GM23338 (cell line): ENCODE results near the gene CLSTN2. TPM values are rescaled to one million over a fixed set of nuclear protein-coding genes. Genes with fewer than 3 reads are reported as not detected.

ENCODE experiments used
- ATAC-seq: fragments of 200-7000 bp; cut with Tn5 transposase; 3 replicates; pipeline ENCODE4 v1.9.1; 2020
- DNase-seq: peaks from one replicate; pipeline ENCODE4 v3.0.0-alpha.2; 2015; ENCODE audit warnings: low spot score
- H2AFZ ChIP-seq: fragments of 200-600 bp; sonication (generic); 2 replicates; pipeline ENCODE4 v1.8.0; 2016; ENCODE audit warnings: antibody characterized with exemption, mild to moderate bottlenecking, moderate library complexity
- H3F3A ChIP-seq: fragments of 200-600 bp; sonication (generic); replicated peaks from 2 replicates; pipeline ENCODE4 v1.8.0; 2017; ENCODE audit warnings: antibody characterized with exemption, mixed run types, low read depth
- H3K27ac ChIP-seq: fragments of 200-600 bp; sonication (generic); 2 replicates; pipeline ENCODE4 v1.6.1; 2016; ENCODE audit warnings: low read depth
- H3K27me3 ChIP-seq: fragments of 200-600 bp; sonication (generic); 2 replicates; pipeline ENCODE4 v1.8.0; 2016; ENCODE audit warnings: mild to moderate bottlenecking, mixed run types, moderate library complexity; ENCODE audit not compliant: insufficient read depth
- H3K36me3 ChIP-seq: fragments of 200-600 bp; sonication (generic); 2 replicates; pipeline ENCODE4 v1.8.0; 2016; ENCODE audit warnings: mild to moderate bottlenecking; ENCODE audit not compliant: insufficient read depth
- H3K4me1 ChIP-seq: fragments of 200-600 bp; sonication (generic); 2 replicates; pipeline ENCODE4 v1.8.0; 2016; ENCODE audit warnings: mild to moderate bottlenecking, moderate library complexity; ENCODE audit not compliant: insufficient read depth
- H3K4me2 ChIP-seq: fragments of 200-600 bp; sonication (generic); 2 replicates; pipeline ENCODE4 v1.7.1; 2017; ENCODE audit warnings: mixed run types
- H3K4me3 ChIP-seq: fragments of 200-600 bp; sonication (generic); 2 replicates; pipeline ENCODE4 v1.6.1; 2016; ENCODE audit warnings: mixed run types
- H3K79me2 ChIP-seq: fragments of 200-600 bp; sonication (generic); replicated peaks from 2 replicates; pipeline ENCODE4 v1.8.0; 2017; ENCODE audit warnings: mild to moderate bottlenecking; ENCODE audit not compliant: insufficient read depth
- H3K9me2 ChIP-seq: fragments of 200-600 bp; sonication (generic); 2 replicates; pipeline ENCODE4 v1.8.0; 2017; ENCODE audit not compliant: insufficient read depth
- H4K20me1 ChIP-seq: fragments of 200-600 bp; sonication (generic); replicated peaks from 2 replicates; pipeline ENCODE4 v1.8.0; 2017; ENCODE audit warnings: mild to moderate bottlenecking; ENCODE audit not compliant: insufficient read depth
- H3K27ac Mint-ChIP-seq: 2 replicates; pipeline ENCODE4 v1.8.0; 2020; ENCODE audit warnings: inconsistent platforms, mild to moderate bottlenecking, moderate library complexity, mixed read lengths
- H3K27me3 Mint-ChIP-seq: 3 replicates; pipeline ENCODE4 v1.8.0; 2022; ENCODE audit warnings: low read depth, mild to moderate bottlenecking, moderate library complexity, mixed read lengths, inconsistent platforms; ENCODE audit not compliant: insufficient read depth, poor library complexity
- H3K36me3 Mint-ChIP-seq: 3 replicates; pipeline ENCODE4 v1.8.0; 2021; ENCODE audit warnings: low read depth, mild to moderate bottlenecking, inconsistent platforms, moderate library complexity, mixed read lengths
- H3K4me1 Mint-ChIP-seq: 3 replicates; pipeline ENCODE4 v1.8.0; 2020; ENCODE audit warnings: mild to moderate bottlenecking, inconsistent platforms, mixed read lengths
- H3K4me3 Mint-ChIP-seq: 3 replicates; pipeline ENCODE4 v1.8.0; 2021; ENCODE audit warnings: moderate library complexity, mild to moderate bottlenecking, inconsistent platforms, mixed read lengths
- H3K9me3 Mint-ChIP-seq: 3 replicates; pipeline ENCODE4 v1.8.0; 2020; ENCODE audit warnings: moderate library complexity, mild to moderate bottlenecking, inconsistent platforms, mixed read lengths
- CREB1 ChIP-seq: fragments of 250-450 bp; sonication (Bioruptor Pico); IDR thresholded peaks from 2 replicates; pipeline ENCODE4 v1.5.0; 2020; ENCODE audit warnings: low read depth, mild to moderate bottlenecking, moderate library complexity
- EZH2 ChIP-seq: fragments of 200-600 bp; sonication (generic); IDR thresholded peaks from one replicate; pipeline ENCODE4 v1.8.0; 2017; ENCODE audit warnings: antibody characterized with exemption, mild to moderate bottlenecking, low read depth; ENCODE audit not compliant: unreplicated experiment
- EZH2phosphoT487 ChIP-seq: fragments of 200-600 bp; sonication (generic); IDR thresholded peaks from one replicate; pipeline ENCODE4 v1.8.1; 2018; ENCODE audit warnings: antibody characterized with exemption; ENCODE audit not compliant: unreplicated experiment
- JUNB ChIP-seq: IDR thresholded peaks from one replicate; pipeline ENCODE4 v1.6.1; 2016; ENCODE audit warnings: antibody characterized with exemption; ENCODE audit not compliant: unreplicated experiment
- NANOG ChIP-seq: IDR thresholded peaks from 2 replicates; pipeline ENCODE4 v1.6.1; 2016; ENCODE audit warnings: antibody characterized with exemption, borderline replicate concordance
- POLR2AphosphoS5 ChIP-seq: IDR thresholded peaks from 2 replicates; pipeline ENCODE4 v1.6.1; 2016; ENCODE audit warnings: antibody characterized with exemption, low read depth
- STAT1 ChIP-seq: IDR thresholded peaks from one replicate; pipeline ENCODE4 v1.6.1; 2016; ENCODE audit warnings: antibody characterized with exemption; ENCODE audit not compliant: unreplicated experiment
- ZNF114 ChIP-seq: fragments of 250-450 bp; sonication (Bioruptor Pico); IDR thresholded peaks from 2 replicates; pipeline ENCODE4 v1.5.0; 2020; ENCODE audit warnings: mild to moderate bottlenecking, moderate library complexity
- ZNF331 ChIP-seq: fragments of 250-450 bp; sonication (Bioruptor Pico); IDR thresholded peaks from 2 replicates; pipeline ENCODE4 v1.5.0; 2020; ENCODE audit warnings: low read depth, mild to moderate bottlenecking, moderate library complexity
- ZNF462 ChIP-seq: fragments of 250-450 bp; sonication (Bioruptor Pico); IDR thresholded peaks from 2 replicates; pipeline ENCODE4 v1.5.0; 2020; ENCODE audit warnings: mild to moderate bottlenecking, moderate library complexity
- polyA plus RNA-seq: library from polyadenylated mRNA; unstranded; fragments of >200 nt; fragmentation: Nextera tagmentation; extraction: Ambion mirVana; gene quantifications from 2 replicates; pipeline ENCODE4 v1.2.1, GENCODE V29; 2016
- total RNA-seq: library from RNA; depleted of rRNA; stranded (reverse); fragments of >200 nt; shearing (Covaris generic); gene quantifications from 2 replicates; pipeline ENCODE4 v1.2.3, GENCODE V29; 2014
- TF ChIP-seq, protein P1 (sequence below), 2 experiments: fragments of 200-600 bp in 1 of 2; sonication (generic) in 1 of 2; conservative IDR thresholded peaks; 2 replicates each; pipeline versions ENCODE4 v1.5.1 to v1.6.1; 2016 to 2017; ENCODE audit warnings: antibody characterized with exemption in 2 of 2, low read depth in 2 of 2, mild to moderate bottlenecking in 2 of 2, moderate library complexity in 1 of 2
- TF ChIP-seq, protein P2 (sequence below): IDR thresholded peaks from one replicate; pipeline ENCODE4 v1.6.1; 2018; ENCODE audit warnings: antibody characterized with exemption; ENCODE audit not compliant: unreplicated experiment
- TF ChIP-seq, protein P3 (sequence below): IDR thresholded peaks from 2 replicates; pipeline ENCODE4 v1.6.1; 2016; ENCODE audit warnings: antibody characterized with exemption

Gene CLSTN2
- total and polyA plus RNA-seq, 2 experiments from 2014 or later = 0.11 to 0.83 TPM

DNA sequence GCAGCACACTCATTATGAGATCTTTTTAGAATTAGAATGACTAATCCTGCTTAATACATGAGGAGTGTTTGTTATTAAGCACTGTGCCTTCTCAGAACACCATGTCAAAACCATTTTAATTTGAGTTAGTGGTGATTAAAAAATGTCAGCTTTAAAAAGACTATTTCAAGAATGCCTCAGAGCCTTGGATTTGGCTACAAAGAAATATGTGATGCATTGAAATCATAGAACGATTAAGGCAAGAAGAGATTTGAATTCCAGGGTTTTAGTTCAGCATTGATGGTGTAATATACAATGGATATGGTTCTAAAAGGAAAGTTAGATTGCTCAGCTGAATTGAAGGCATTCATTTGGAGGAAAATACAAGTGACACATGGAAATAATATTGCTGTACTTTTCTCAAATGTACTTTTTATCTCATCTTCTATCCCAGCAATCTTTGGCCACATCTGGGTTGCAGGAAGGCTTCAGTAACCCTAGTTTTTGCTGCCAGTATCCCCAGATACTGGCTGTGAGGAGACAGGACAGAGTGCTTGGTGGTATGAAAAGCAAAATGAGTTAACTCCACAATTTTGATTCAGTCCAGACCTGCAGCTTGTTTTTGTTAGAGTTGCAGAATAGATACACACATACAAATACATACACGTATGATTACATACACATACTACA, 303.8 kb downstream of the CLSTN2 start:
- H3K27me3 Mint-ChIP-seq = no peaks in the 10 kb centered on the region
- 0 out of 3 replicates have a peak, but pooled peaks cover 3% of the 10 kb centered on the region for H3K9me3 Mint-ChIP-seq
- Histone ChIP-seq H4K20me1 (no peaks in the 10 kb centered on the region), H3K4me3 (no peak overlapping the region), H3K4me1 (no peaks in the 10 kb centered on the region), H3K27me3 (no peaks in the 10 kb centered on the region), H2AFZ (no peak overlapping the region), H3F3A (no peaks in the 10 kb centered on the region), H3K4me2 (no peak overlapping the region), H3K79me2 (no peaks in the 10 kb centered on the region), H3K36me3 (no peaks in the 10 kb centered on the region), H3K9me2 (peaks cover 14% of the 10 kb centered on the region; the same call in 1 of the 2 replicates), H3K27ac (no peak overlapping the region)
- 0 out of 3 replicates have a peak, but pooled peaks cover 3% of the 10 kb centered on the region for H3K36me3 Mint-ChIP-seq
- H3K27ac Mint-ChIP-seq = no peak overlapping the region
- no peak for DNase-seq
- no peaks in the 10 kb centered on the region for H3K4me1 Mint-ChIP-seq
- no peak for ATAC-seq
- H3K4me3 Mint-ChIP-seq = no peak overlapping the region
- TF ChIP-seq, protein P1, sequence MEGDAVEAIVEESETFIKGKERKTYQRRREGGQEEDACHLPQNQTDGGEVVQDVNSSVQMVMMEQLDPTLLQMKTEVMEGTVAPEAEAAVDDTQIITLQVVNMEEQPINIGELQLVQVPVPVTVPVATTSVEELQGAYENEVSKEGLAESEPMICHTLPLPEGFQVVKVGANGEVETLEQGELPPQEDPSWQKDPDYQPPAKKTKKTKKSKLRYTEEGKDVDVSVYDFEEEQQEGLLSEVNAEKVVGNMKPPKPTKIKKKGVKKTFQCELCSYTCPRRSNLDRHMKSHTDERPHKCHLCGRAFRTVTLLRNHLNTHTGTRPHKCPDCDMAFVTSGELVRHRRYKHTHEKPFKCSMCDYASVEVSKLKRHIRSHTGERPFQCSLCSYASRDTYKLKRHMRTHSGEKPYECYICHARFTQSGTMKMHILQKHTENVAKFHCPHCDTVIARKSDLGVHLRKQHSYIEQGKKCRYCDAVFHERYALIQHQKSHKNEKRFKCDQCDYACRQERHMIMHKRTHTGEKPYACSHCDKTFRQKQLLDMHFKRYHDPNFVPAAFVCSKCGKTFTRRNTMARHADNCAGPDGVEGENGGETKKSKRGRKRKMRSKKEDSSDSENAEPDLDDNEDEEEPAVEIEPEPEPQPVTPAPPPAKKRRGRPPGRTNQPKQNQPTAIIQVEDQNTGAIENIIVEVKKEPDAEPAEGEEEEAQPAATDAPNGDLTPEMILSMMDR (conservative IDR thresholded peaks at IDR 0.05; ENCODE audit: low read depth in 2 of 2) = no peak
- TF ChIP-seq JUNB = no peak
- TF ChIP-seq STAT1 = no peak
- TF ChIP-seq EZH2 = no peak
- TF ChIP-seq ZNF462 = no peak
- TF ChIP-seq, protein P2, sequence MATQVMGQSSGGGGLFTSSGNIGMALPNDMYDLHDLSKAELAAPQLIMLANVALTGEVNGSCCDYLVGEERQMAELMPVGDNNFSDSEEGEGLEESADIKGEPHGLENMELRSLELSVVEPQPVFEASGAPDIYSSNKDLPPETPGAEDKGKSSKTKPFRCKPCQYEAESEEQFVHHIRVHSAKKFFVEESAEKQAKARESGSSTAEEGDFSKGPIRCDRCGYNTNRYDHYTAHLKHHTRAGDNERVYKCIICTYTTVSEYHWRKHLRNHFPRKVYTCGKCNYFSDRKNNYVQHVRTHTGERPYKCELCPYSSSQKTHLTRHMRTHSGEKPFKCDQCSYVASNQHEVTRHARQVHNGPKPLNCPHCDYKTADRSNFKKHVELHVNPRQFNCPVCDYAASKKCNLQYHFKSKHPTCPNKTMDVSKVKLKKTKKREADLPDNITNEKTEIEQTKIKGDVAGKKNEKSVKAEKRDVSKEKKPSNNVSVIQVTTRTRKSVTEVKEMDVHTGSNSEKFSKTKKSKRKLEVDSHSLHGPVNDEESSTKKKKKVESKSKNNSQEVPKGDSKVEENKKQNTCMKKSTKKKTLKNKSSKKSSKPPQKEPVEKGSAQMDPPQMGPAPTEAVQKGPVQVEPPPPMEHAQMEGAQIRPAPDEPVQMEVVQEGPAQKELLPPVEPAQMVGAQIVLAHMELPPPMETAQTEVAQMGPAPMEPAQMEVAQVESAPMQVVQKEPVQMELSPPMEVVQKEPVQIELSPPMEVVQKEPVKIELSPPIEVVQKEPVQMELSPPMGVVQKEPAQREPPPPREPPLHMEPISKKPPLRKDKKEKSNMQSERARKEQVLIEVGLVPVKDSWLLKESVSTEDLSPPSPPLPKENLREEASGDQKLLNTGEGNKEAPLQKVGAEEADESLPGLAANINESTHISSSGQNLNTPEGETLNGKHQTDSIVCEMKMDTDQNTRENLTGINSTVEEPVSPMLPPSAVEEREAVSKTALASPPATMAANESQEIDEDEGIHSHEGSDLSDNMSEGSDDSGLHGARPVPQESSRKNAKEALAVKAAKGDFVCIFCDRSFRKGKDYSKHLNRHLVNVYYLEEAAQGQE = no peak
- TF ChIP-seq POLR2AphosphoS5 = no peak
- TF ChIP-seq, protein P3, sequence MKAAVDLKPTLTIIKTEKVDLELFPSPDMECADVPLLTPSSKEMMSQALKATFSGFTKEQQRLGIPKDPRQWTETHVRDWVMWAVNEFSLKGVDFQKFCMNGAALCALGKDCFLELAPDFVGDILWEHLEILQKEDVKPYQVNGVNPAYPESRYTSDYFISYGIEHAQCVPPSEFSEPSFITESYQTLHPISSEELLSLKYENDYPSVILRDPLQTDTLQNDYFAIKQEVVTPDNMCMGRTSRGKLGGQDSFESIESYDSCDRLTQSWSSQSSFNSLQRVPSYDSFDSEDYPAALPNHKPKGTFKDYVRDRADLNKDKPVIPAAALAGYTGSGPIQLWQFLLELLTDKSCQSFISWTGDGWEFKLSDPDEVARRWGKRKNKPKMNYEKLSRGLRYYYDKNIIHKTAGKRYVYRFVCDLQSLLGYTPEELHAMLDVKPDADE = no peak
- no peak for TF ChIP-seq ZNF331
- TF ChIP-seq EZH2phosphoT487 = no peak
- no peak for TF ChIP-seq CREB1 (CRISPR knock-in tag)
- no peak for TF ChIP-seq NANOG
- TF ChIP-seq ZNF114 = no peak
